HG02840 (cell line): ENCODE measurements around the gene GPR137B.
"Not testable (repeated sequence)": the region's sequence is repeated elsewhere in the genome, so short reads cannot be mapped to it uniquely, and the experiment has no call there.

ENCODE experiments used
- ATAC-seq: cut with Tn5 transposase; IDR thresholded peaks from one replicate; pipeline ENCODE4 v1.9.1; 2021; ENCODE audit warnings: mild to moderate bottlenecking, moderate library complexity, moderate number of reproducible peaks; ENCODE audit not compliant: unreplicated experiment, low FRiP score

The GPR137B gene

GRCh38 chr1:236142253-236143103 lies at the start of gene GPR137B:
GPR137B (plus strand) TSS chr1:236142539; CDS start chr1:236142623, 84 bp downstream.
- ATAC-seq, result no peak

DNA sequence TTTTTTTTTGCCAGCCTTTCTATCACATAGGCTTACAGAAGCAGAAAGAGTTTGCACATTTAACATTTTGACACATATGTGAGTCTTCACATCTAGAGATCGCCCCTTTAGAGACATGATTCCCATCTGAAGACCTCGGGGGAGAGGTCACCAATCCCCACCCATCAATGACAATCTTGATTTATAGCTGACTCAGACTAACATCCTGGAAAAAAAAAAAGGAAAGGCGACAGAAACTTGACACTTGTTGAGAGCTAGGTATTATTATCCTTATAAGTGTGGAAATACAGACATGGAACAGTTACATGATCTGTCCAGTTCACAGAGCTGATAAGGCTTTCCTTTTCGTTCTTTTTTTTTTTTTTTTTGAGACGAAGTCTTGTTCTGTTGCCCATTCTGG lies 49.4 kb upstream of the GPR137B start:
- no peak for ATAC-seq

GRCh38 chr1:236095705-236096520 lies 46.4 kb upstream of the GPR137B start:
- no peak for ATAC-seq

DNA sequence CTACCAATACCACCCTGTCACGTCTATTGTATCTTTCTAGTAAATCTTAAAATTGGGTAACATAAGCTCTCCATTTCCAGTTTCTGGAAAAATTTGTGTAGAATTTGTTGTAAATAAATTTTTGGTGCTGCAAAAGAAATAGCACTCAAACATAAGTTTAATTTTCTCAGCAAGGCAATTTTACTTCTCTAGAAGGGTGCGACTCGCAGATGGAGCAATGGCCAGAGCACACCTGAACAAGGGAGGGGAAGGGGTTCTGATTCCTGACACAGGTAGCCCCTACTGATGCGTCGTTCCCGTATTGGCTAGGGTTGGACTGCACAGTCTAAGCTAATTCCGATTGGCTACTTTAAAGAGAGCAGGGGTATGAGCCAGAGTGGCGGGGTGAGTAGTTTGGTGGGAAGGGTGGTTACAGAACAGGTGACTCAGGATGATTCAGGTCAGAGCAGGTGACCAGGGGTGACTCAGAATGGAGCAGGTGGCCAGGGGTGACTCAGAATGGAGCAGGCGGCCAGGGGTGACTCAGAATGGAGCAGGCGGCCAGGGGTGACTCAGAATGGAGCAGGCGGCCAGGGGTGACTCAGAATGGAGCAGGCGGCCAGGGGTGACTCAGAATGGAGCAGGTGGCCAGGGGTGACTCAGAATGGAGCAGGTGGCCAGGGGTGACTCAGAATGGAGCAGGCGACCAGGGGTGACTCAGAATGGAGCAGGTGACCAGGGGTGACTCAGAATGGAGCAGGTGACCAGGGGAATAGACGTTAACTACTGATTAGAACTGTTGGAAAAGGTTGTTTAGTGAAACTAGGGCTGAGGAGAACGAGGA lies 45.5 kb upstream of the GPR137B start:
- ATAC-seq, result not testable (repeated sequence)

- ATAC-seq, result no peak
Measured at GRCh38 chr1:236098267-236098666, 44.1 kb upstream of the GPR137B start.

DNA sequence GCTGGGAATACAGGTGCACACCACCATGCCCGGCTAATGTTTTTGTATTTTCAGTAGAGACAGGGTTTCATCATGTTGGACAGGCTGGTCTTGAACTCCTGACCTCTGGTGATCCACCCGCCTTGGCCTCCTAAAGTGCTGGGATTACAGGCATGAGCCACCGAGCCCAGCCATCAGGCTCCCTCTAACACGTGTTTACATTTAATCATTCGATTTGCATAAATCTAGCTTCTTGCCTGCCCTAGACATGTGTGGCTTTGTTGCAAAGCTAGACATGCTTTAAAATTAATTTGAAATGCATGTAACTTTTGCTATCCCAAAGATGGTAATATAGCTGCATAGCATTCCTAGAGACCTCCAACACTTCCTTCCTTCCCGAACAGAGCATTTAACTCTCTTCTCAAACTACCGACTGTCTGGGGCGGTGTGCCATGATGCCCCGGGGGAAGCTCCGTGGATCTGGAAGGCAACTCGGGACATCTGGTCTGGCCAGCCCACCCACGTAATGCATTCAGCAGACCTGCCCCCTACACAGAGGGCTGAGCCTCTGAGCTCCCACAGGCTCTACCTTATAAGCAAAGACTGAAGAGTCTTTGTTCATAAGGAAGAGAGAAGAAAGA lies 42.9 kb upstream of the GPR137B start:
- ATAC-seq, result no peak

DNA sequence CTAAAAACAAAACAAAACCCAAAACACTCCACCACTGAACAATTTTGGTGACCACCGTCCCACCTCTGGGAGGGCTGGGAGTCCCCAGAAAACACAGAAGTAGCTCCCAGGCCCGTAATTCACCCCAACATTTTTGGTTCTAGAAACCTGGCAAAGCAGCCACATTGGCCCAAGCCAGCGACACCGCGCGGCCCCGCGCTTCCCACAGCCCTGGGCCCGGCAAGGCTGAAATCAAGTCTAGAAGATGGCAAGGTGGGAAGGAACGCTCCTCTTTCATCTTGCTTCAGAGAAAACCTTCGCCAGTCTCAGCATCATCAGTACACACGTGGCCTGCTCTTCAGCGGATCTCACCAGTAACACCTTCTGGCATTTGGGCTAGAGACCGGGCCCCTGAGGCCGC lies 41.5 kb upstream of the GPR137B start:
- no peak for ATAC-seq

GRCh38 chr1:236101233-236102200 lies 40.8 kb upstream of the GPR137B start:
- no peak for ATAC-seq

- ATAC-seq, result no peak
Measured at GRCh38 chr1:236102611-236103010, 39.7 kb upstream of the GPR137B start.

- no peak for ATAC-seq
Measured at GRCh38 chr1:236103059-236103458, 39.3 kb upstream of the GPR137B start.

DNA sequence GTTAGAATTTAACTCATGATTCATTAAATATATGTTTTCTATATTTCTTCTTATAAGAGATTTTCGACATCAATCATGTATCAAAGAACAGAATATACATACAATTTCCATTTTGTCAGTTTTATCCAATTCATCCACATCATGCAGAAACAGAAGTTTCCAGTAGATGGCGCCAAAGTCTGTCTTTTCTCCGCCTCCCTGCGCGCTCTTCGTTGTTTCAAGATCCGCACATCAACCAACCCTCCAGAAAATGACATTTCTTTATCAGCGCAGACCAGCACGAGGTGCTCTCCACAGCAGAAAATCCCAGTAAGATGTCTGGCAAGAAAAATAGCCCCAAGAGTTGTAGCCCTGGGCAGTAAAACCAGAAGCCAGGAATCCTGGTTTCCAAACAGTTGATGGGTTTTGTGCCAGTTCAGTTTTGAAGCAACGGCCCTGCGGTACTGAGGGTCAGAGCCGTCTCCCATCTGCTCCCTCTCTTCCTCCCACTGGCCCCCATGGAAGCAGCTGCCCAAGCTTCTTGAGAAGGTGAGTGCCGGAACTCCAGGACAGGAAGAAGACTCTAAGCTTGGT lies 38.6 kb upstream of the GPR137B start:
- no peak for ATAC-seq

DNA sequence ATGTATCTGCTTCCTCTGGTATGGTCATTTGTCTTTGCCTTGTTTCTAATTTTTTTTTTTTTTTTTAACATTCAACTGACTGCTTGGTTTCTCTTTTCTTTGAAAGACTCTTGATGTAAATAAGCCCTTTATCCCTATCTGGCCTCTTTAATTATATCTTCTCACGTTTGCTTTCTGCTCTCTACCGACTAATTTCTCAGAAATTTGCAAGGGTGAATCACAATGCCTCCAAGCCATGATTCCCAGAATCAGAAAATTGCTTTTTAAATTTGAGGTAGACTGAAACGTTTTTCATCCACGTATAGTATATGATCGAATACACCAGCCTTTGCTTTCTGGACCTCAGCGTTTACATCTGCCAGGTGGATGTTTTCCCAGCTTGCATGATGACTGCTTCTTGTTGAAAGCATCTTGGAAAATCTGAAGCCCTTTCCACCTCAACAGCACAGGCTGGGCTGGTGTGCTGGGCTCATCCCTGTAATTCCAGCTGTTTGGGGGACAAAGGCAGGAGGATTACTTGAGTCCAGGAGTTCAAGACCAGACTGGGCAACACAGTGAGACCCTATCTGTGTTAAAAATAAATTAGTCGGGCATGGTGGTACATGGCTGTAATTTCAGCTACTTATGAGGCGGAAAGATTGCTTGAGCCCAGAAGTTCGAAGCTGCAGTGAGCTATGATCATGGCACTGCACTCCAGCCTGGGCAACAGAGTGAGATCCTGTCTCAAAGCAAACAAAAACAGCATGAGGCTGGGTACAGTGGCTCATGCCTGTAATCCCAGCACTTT lies 35.0 kb upstream of the GPR137B start:
- ATAC-seq, result no peak

- no peak for ATAC-seq
Measured at GRCh38 chr1:236108027-236108648, 34.2 kb upstream of the GPR137B start.

DNA sequence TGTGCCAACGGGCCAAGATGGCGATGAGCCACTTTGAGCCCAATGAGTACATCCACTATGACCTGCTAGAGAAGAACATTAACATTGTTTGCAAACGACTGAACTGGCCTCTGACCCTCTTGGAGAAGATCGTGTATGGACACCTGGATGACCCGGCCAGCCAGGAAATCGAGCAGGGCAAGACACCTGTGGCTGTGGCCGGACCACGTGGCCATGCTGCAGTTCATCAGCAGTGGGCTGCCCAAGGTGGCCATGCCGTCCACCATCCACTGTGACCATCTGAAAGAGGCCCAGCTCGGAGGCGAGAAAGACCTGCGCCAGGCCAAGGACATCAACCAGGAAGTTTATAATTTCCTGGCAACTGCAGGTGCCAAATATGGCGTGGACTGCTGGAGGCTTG lies 32.2 kb upstream of the GPR137B start:
- ATAC-seq, result no peak

GRCh38 chr1:236111527-236112331 lies 30.6 kb upstream of the GPR137B start:
- no peak for ATAC-seq

DNA sequence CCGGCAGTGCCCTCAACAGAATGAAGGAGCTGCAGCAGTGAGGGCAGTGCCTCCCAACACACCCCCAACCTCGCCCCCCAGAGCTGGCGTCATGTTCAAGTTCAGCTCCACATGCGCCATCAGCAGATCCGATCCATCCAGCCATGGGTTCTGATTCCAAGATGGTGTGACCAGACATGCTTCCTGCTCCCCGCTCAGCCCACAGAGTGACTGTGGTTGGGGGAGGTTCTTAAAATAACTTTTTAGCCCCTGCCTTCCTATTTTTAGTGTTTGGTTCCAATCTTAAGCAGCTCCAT lies 30.1 kb upstream of the GPR137B start:
- no peak for ATAC-seq
